Spinal cord (tissue), 10 donors: ENCODE measurements around the gene DNAJB6. TPM values are rescaled to one million over a fixed set of nuclear protein-coding genes. Genes with fewer than 3 reads are reported as not detected.

Experiments
- DNase-seq, 6 donors: peaks; one replicate each; pipeline versions ENCODE4 v3.0.0 to v3.0.0-alpha.2; 2013 to 2015; ENCODE audit warnings: low spot score in 6 of 6, low read depth in 4 of 6
- H3K27ac ChIP-seq: one replicate; pipeline ENCODE4 v1.5.1; 2013; ENCODE audit warnings: low read depth, low read length, control low read depth
- H3K27me3 ChIP-seq: one replicate; pipeline ENCODE4 v1.6.1; 2013; ENCODE audit warnings: low read length; ENCODE audit not compliant: control insufficient read depth, insufficient read depth
- H3K36me3 ChIP-seq: one replicate; pipeline ENCODE4 v1.6.1; 2013; ENCODE audit warnings: low read length; ENCODE audit not compliant: control insufficient read depth, insufficient read depth
- H3K4me1 ChIP-seq: one replicate; pipeline ENCODE4 v1.6.1; 2013; ENCODE audit warnings: low read length; ENCODE audit not compliant: control insufficient read depth, insufficient read depth
- H3K4me3 ChIP-seq: one replicate; pipeline ENCODE4 v1.5.1; 2013; ENCODE audit warnings: low read depth, low read length, control low read depth
- H3K9me3 ChIP-seq: one replicate; pipeline ENCODE4 v1.6.1; 2013; ENCODE audit warnings: low read length; ENCODE audit not compliant: control insufficient read depth, insufficient read depth
- WGBS: methylation state at CpG from one replicate; pipeline ENCODE4 v1.1.5; 2013; ENCODE audit warnings: missing lambda C conversion rate; ENCODE audit not compliant: insufficient coverage; 5-methylcytosine and 5-hydroxymethylcytosine counted together
- polyA plus RNA-seq, 2 donors: library from polyadenylated mRNA; unstranded; fragments of 120-200 nt; gene quantifications; one replicate each; pipeline ENCODE4 v1.2.1, GENCODE V29; 2013; ENCODE audit not compliant: insufficient read length in 2 of 2
- total RNA-seq, 2 donors: library from RNA; depleted of rRNA in 1 of 2; stranded (reverse); fragments of 120-200 nt in 1 of 2; fragments of >200 nt in 1 of 2; gene quantifications; one replicate each; pipeline versions ENCODE4 v1.2.3 to v1.2.4, GENCODE V29; 2013 to 2014
- donor health status: healthy.

The DNAJB6 gene
- total and polyA plus RNA-seq, 4 donors, result 120 to 225 (median 179) TPM

DNA sequence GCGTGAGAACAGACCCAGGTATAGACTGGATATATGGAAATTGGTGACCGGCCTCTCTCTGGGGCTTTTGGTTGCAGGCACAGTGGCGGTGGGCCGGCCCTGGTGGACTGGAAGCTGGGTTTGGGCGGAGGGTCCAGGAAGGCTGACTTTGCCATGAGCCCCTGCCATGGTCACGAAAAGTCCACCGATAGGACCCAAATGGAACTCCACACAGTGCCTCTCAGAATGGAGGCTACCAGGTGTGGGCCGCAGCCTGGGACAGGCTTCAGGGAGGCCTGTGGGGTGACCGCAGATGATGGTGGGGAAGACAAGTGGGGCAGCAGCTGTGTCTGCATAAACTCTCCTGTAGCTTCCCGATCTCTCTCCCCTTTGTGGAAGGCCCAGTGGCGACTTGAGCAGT is 123.2 kb downstream of the DNAJB6 start:
- 94% methylated on average over 11 of the region's 11 CpGs for WGBS
- Histone ChIP-seq H3K4me3 (no peak overlapping the region), H3K27ac (no peak overlapping the region), H3K4me1 (peaks cover 40% of the 10 kb centered on the region), H3K27me3 (peaks cover 5% of the 10 kb centered on the region), H3K9me3 (peaks cover 2% of the 10 kb centered on the region), H3K36me3 (no peaks in the 10 kb centered on the region)
- no peak for DNase-seq

DNA sequence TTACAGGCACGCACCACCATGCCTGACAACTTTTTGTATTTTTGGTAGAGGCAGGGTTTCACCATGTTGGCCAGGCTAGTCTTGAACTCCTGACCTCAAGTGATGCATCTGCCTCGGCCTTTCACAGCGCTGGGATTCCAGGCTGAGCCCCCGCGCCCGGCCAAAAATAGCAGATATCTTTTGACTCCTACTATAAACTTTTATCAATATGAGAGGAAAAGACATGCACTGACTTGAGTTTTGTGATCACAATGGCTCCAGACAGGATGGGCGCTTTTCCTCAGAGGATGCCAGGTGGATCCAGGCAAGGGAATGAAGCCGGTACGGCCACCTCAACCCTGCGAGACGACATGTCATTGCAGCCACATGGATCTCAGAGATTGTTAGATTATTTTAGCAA is 123.9 kb downstream of the DNAJB6 start:
- H3K36me3 ChIP-seq, result no peaks in the 10 kb centered on the region
- DNase-seq, result no peak
- peaks cover 9% of the 10 kb centered on the region for H3K27me3 ChIP-seq
- no peak overlapping the region for H3K27ac ChIP-seq
- no peaks in the 10 kb centered on the region for H3K9me3 ChIP-seq
- peaks cover 45% of the 10 kb centered on the region for H3K4me1 ChIP-seq
- no peak overlapping the region for H3K4me3 ChIP-seq
- WGBS, result 98% methylated on average over 4 of the region's 11 CpGs

DNA sequence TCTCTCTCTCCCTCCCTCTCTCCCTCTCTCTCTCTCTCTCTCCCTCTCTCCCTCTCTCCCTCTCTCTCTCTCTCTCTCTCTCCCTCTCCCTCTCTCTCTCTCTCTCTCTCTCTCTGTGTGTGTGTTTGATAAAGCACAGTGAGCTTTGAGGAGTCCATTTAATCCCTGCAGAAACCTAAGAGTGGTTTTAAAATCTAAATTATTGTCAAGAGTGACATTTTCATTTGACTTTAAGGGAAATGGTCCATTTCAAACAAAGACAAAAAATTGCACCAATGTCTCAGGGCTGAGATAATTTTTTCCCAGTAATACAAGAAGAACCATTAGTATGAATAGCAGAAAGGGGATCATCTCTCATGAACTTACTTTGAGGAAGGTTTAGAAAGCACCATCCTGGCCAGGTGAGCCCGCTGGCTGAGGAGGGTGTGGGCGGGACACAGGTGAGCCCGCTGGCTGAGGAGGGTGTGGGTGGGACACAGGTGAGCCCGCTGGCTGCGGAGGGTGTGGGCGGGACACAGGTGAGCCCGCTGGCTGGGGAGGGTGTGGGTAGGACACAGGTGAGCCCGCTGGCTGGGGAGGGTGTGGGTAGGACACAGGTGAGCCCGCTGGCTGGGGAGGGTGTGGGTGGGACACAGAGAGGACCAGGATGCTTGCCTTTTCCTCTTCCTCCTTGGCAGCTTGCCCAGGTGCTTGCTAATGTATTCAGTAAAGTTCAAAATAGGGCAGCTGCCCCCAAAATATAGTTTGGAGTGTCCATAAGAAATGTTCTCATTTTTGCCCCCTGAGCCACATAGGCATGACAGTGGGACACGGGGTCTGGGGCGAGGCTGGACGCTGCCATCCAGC is 125.0 kb downstream of the DNAJB6 start:
- no peak overlapping the region for H3K27ac ChIP-seq
- WGBS, result 88% methylated on average over 12 of the region's 12 CpGs
- H3K36me3 ChIP-seq, result no peaks in the 10 kb centered on the region
- H3K27me3 ChIP-seq, result peaks cover 17% of the 10 kb centered on the region
- H3K4me1 ChIP-seq, result peaks cover 55% of the 10 kb centered on the region
- H3K9me3 ChIP-seq, result no peaks in the 10 kb centered on the region
- no peak overlapping the region for H3K4me3 ChIP-seq
- peak in 1 of 6 donors; percentile 56 for DNase-seq

DNA sequence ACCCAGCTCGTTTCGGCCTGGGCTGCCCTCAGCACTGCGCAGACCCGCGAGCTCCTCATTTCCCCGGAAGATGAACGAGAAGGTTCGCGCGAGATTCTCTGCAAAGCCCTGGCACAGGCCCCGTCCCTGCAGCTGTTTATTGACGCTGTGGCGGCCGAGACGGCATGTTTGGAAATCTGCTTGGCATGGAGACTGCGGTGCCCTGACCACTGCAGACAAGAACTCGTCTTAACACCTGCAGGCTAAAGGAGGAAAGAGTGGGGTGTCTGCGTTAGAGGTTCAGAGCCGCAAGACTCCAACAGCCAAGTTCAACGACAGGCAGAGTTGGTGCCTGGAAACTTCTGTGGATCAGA is 125.6 kb downstream of the DNAJB6 start:
- DNase-seq, result peak in 2 of 6 donors; percentile 39 to 43
- Histone ChIP-seq H3K27me3 (peaks cover 20% of the 10 kb centered on the region), H3K36me3 (no peaks in the 10 kb centered on the region), H3K4me1 (peaks cover 53% of the 10 kb centered on the region), H3K27ac (no peak overlapping the region), H3K4me3 (no peak overlapping the region), H3K9me3 (no peaks in the 10 kb centered on the region)
- WGBS, result 56% methylated on average over 18 of the region's 20 CpGs

DNA sequence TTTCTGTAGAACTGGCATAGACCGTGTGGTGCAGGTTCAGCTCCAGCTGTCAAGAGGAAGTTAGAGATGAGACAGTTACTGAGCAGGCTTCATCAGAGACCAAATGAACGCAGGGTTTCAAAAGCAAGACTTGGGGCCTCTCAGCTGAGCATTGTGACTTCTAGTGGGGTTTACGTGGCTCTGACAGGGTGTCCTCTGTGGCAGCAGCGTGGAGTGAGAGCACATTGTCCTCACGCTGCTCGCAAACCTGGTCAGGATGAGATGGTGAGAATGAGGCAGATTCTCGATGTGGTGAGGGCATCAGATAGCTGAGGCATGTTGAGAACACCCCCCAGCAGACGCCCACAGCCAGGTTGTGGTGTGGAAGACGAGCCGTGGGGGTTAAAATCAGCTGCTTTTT is 126.0 kb downstream of the DNAJB6 start:
- H3K9me3 ChIP-seq, result no peaks in the 10 kb centered on the region
- H3K36me3 ChIP-seq, result no peaks in the 10 kb centered on the region
- H3K27ac ChIP-seq, result no peak overlapping the region
- H3K4me1 ChIP-seq, result peaks cover 49% of the 10 kb centered on the region
- no peak for DNase-seq
- peaks cover 18% of the 10 kb centered on the region for H3K27me3 ChIP-seq
- no peak overlapping the region for H3K4me3 ChIP-seq
- 57% methylated on average over 10 of the region's 10 CpGs for WGBS

DNA sequence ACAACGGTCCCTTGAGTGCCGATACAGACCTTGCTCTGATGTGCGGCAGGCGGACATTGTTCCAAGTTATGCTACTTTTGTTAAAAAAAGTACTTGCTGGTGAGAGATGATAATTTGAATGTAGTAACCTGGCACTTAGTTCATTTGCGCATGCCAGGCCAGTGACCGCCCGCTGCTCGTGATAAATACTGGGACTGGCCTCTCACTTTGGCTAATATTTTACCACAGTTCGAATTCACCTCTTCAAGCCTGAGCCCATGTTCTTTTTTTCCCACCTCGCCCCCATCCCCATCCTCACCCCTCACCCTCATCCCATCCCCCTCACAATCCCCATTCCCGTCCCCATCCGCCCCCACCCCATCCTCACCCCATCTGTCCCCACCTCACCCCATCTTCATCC is 126.4 kb downstream of the DNAJB6 start:
- Histone ChIP-seq H3K4me1 (peaks cover 45% of the 10 kb centered on the region), H3K9me3 (no peaks in the 10 kb centered on the region), H3K27ac (no peak overlapping the region), H3K27me3 (peaks cover 18% of the 10 kb centered on the region), H3K36me3 (no peaks in the 10 kb centered on the region), H3K4me3 (no peak overlapping the region)
- no peak for DNase-seq
- 73% methylated on average over 10 of the region's 12 CpGs for WGBS

DNA sequence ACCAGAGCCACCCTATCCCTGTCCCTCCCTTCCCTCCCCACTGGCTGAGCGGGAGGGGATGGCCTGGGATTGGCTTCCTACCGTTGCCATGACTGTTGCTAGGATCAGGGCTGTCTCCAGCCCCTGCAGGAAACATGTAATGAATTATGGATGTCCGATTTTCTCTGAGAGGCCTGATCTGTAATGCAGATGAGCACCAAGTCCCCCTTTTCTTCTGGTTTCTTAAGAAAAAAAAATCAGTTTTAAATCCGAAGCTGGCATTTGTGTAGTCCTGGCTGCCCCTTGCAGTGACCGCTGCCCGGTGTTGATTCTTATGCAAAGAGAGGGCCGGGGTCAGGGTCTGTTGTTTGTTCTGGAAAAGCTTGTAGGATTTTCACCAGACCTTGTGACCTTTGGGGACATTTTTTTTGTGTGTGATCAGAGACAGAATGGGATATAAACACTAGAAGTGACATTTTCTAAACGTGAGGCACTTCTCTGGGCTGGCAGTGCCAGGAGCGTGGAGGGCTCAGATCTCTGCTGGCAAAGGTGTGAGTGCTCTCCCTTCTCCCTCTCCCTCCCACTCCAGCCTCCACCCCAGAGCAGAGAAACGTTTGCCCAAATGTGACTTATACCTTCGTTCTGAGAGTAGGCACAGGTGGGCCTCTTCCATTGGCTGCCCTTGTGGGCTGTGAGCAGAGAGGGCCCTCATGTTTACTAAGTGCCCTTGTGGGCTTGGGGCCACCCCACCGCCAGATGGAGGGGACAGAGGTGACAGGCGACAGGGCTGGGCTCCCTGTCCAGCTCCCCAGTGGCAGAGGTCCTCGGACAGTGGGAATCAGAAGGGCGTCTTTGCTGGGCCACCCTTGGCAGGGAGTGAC is 127.5 kb downstream of the DNAJB6 start:
- H3K4me3 ChIP-seq, result no peak overlapping the region
- peaks cover 44% of the 10 kb centered on the region for H3K4me1 ChIP-seq
- H3K36me3 ChIP-seq, result no peaks in the 10 kb centered on the region
- H3K9me3 ChIP-seq, result no peaks in the 10 kb centered on the region
- peak in 3 of 6 donors; percentile 50 to 93 (median 91) for DNase-seq
- WGBS, result 19% methylated on average over 13 of the region's 15 CpGs
- no peak overlapping the region for H3K27ac ChIP-seq
- peaks cover 18% of the 10 kb centered on the region for H3K27me3 ChIP-seq

DNA sequence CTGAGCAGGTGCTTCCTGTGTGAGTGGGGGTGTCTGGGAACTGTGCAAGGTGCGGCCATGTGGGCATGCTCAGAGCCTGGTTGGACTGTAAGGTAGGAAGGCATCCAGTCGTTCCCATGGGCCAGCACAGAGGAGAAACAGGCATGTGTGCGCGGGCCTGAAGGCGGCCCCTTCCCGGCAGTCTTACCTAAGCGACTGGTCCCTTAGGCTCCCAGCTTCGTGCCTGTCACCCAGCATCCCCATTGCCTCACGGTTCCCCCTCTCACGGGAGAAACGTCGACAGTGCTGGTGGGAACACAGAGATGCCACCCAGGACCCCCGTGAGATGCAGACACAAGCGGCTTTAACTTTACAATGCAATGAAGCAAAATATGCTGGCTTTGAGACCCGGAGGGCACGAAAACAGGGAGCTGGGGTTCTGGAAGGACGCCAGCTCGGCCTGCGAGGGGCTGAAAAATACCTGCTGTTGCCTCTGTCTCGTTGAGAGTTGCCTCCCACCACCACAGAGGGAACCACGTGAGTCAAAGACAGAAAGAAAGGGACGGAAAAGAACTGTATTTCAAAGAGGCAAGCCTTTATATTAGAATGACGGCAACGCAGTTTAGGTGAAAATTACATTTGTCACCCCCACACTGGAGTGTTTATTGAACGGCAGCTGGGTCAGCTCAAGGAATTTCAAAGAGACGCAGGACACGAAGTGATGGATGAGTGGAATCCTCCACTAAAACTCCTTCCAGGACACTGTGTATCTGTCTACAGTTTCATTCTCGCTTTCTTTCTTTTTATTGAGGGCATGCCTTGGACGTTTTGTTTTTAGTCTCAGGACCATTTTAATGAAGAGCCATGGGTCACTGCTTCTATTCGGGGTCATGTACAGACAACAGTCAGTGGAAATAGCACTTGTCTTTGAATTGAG is 128.4 kb downstream of the DNAJB6 start:
- no peak overlapping the region for H3K4me3 ChIP-seq
- no peaks in the 10 kb centered on the region for H3K9me3 ChIP-seq
- peaks cover 44% of the 10 kb centered on the region for H3K4me1 ChIP-seq
- peak in 2 of 6 donors; percentile 47 to 67 for DNase-seq
- 17% methylated on average over 23 of the region's 30 CpGs for WGBS
- H3K27ac ChIP-seq, result no peak overlapping the region
- no peaks in the 10 kb centered on the region for H3K36me3 ChIP-seq
- peaks cover 18% of the 10 kb centered on the region for H3K27me3 ChIP-seq
